ENCODE measurements around the gene TFPT. TPM values are rescaled to one million over a fixed set of nuclear protein-coding genes. Genes with fewer than 3 reads are reported as not detected.

Gene TFPT
- total RNA-seq, 2 experiments from 2014 or later: 34.9 to 36.6 TPM

DNA sequence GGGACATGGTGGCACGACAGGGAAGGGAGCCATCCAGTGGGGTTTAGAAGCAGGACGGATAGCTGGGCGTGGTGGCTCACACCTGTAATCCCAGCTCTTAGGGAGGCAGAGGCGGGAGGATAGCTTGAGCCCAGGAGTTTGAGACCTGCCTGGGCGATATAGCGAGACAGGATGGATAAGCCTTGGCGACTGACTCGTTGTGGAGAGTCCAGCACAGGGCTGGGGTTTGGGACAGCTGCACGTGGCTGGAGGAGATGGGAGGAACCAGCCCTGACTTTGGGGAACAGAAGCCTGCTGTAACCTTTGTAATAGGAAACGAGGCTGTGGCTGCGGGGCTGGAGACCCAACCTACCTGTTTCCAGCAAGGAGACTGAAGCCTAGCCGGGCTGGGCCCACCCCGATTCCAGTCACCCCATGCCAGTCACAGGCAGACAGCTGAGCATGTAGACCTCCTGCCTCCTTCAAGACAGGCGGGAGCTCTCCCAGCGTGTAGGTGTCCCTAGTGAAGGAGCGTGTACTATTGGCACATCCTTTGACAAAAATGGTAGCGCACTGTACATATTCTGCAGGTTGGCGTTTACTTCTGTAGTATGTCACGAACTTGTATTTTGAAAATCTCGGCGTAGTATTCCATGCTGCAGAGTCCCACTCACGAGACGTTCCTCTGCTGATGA is 36.0 kb upstream of the TFPT start:
- ChIA-PET POLR2A (interaction anchor here (1.5 kb wide), 1 partner anchor 15 kb away, joined by 6 read pairs; no protein-coding TSS in a partner anchor), CTCF (no interaction called here)

DNA sequence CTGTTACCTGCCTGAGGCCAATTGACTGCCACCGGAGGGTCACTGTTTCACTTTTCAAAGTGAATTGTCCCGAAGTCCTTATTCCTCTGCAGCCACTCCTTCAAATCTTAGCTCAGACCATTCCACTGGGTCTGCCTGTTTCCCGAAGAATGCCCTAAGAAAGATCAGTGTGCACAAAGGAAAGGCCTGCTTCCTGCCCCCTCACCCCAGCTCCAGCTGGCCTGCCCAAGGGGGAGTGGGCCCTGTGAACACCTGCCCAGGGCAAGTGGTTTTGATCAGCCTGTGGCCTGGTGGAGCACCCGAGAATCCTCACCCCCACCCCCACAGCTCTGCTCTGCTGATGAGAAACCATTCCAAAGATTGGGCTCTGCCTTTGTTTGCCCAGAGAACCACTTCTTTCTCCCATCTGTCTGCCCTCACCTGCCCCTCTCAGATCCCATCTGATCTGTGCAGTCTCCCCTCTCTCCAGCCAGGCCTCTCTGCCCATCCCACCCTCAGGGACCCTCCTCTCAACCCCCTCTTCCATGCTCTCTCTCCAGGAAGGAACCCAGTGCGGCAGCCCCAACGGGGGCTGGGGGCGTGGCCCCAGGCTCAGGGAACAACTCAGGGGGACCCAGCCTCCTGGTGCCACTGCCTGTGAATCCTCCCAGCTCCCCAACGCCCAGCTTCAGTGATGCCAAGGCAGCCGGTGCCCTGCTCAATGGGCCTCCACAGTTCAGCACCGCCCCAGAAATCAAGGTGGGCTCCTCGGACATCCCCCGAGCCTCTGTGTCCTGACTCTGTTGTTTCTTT is 33.8 kb upstream of the TFPT start:
- POLR2A ChIA-PET: interaction anchor here (1.6 kb wide), 1 partner anchor 11 kb away, joined by 4 read pairs; no protein-coding TSS in a partner anchor
- CTCF ChIA-PET: no interaction called here

DNA sequence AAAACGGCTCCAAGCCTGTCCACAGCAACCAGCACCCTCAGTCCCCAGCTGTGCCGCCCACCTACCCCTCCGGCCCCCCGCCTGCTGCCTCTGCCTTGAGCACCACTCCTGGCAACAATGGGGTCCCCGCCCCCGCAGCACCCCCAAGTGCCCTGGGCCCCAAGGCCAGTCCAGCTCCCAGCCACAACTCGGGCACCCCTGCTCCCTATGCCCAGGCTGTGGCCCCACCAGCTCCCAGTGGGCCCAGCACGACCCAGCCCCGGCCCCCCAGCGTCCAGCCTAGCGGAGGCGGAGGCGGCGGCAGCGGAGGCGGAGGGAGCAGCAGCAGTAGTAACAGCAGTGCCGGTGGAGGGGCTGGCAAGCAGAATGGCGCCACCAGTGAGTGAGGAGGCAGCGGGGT is 32.7 kb upstream of the TFPT start:
- POLR2A ChIA-PET: no interaction called here

GRCh38 chr19:54147676-54148075 is 32.2 kb upstream of the TFPT start:
- POLR2A ChIA-PET: no interaction called here
- CTCF ChIA-PET: interaction anchor here (0.5 kb wide), 1 partner anchor 427 kb away, joined by 4 read pairs; no protein-coding TSS in a partner anchor

More for the DNA sequence above, 32.7 kb upstream of the TFPT start:
- CTCF ChIA-PET: interaction anchor here (0.5 kb wide), 1 partner anchor 428 kb away, joined by 4 read pairs; no protein-coding TSS in a partner anchor

DNA sequence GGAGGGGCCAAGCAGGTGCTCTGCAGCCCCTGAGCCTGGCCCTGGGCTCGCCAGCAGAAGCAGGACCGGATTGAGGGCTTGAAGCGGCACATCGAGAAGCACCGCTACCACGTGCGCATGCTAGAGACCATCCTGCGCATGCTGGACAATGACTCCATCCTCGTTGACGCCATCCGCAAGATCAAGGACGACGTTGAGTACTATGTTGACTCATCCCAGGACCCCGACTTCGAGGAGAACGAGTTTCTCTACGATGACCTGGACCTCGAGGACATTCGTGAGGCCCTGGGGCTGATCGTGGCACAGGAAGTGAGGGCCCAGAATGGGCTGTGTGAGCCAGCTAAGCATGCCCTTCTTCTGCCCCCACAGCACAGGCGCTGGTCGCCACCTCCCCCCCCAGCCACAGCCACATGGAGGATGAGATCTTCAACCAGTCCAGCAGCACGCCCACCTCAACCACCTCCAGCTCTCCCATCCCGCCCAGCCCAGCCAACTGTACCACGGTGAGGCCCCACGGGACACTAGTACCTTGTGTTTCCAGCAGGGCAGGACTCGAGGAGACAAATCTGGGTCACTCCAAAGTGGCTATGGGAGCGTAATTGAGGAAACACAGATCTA is 30.2 kb upstream of the TFPT start:
- ChIA-PET POLR2A (no interaction called here), CTCF (no interaction called here)

DNA sequence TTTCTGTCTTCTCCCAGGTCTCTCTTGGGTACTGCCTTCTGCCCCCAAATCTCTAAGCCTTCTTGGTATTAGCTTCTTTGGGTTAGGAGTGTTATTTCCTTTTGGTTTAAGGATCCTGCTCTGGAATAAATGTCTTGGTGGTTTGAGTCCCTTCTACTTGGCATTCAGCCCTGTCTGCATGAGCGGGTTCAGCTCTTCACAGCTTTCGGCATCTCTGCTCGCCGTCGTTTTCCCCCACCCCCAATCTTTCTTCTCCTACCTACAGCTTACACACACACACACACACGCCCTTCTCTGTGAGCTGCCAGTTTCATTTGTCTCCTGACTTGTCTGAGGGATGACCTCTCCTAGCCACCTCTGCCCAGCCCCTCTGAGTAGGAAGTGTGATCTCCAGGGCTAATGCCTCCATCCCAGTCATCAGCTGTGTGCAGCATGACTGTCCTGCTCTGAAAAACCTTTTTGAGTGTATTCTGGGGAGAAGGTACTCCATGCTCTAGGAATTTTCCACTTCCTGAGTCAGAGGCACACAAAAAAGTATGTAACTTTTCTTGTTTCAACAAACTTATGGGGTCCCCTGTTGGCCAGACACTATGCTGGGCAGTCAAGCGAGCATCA is 26.8 kb upstream of the TFPT start:
- ChIA-PET CTCF (interaction anchor here (1.0 kb wide), 1 partner anchor 124 kb away, joined by 3 read pairs; no protein-coding TSS in a partner anchor), POLR2A (interaction anchor here (0.6 kb wide), 1 partner anchor 11 kb away, joined by 4 read pairs; no protein-coding TSS in a partner anchor)

GRCh38 chr19:54141356-54141755 is 25.9 kb upstream of the TFPT start:
- ChIA-PET POLR2A (no interaction called here), CTCF (interaction anchor here (1.0 kb wide), 1 partner anchor 125 kb away, joined by 3 read pairs; no protein-coding TSS in a partner anchor)

DNA sequence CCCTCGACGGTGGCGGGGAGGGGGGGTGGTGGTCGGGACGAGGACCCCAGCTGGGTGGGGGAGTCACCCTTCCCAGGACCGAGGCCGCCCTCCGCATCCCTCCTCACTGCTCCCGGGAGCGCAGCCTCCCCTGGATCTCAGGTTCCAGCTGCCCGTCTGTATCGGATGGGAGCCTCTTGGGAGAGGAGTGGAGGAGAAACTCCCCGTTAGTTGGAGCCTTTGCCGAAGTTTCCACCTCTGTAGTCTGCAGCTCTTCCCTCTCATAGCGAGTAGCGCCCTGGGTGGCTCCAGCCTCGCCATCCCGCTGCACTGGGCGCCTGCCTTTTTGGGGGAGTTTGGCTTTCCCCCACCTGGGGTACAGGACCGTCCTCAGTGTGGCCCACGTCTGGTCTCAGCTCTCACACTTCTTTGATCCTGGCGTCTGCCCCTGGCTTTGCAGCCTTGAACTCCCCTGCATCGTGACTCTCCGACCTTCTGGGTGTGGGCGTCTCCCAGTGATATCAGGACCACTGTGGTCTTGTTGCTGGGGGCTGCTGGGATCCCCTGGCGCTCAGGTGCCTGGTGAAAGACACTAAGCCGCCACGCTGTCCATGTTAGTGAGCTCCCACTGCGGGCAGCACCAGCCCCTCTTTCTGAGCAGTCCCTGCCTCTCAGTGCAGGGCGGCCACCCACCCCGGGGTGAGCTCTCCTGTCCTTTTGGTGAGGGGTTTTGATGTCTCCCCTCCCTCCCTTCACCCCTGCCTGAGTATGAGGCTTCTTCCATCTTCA is 23.2 kb upstream of the TFPT start:
- ChIA-PET POLR2A (interaction anchor here (0.7 to 3.6 kb wide), 4 partner anchors 11 to 24 kb away, joined by 4 to 15 read pairs (median 4); partner anchors contain the start of genes PRPF31 and TFPT), CTCF (interaction anchor here (0.9 kb wide), 1 partner anchor 127 kb away, joined by 3 read pairs; no protein-coding TSS in a partner anchor)

- CTCF ChIA-PET: interaction anchor here (1.2 to 1.4 kb wide), 3 partner anchors 21 to 29 kb away, joined by 3 to 7 read pairs (median 3); partner anchors contain the start of gene LENG1
- POLR2A ChIA-PET: interaction anchor here (1.0 to 3.6 kb wide), 8 partner anchors 12 to 63 kb away, joined by 3 to 15 read pairs (median 4); partner anchors contain the start of genes LENG1, MBOAT7, NDUFA3 and PRPF31
These were observed 22.4 kb upstream of the TFPT start, which contains the start of gene CNOT3 for GRCh38 chr19:54137699-54138488. TSS of gene CNOT3 (plus strand) at chr19:54137762. CDS start at chr19:54142979, 5,217 bp downstream.

GRCh38 chr19:54136864-54137698 is 21.6 kb upstream of the TFPT start:
- ChIA-PET CTCF (interaction anchor here (1.0 to 1.4 kb wide), 4 partner anchors 22 to 42 kb away, joined by 3 to 7 read pairs (median 3); partner anchors contain the start of gene LENG1), POLR2A (interaction anchor here (0.9 to 3.6 kb wide), 8 partner anchors 14 to 64 kb away, joined by 3 to 15 read pairs (median 5); partner anchors contain the start of genes LENG1, MBOAT7, NDUFA3 and PRPF31)

GRCh38 chr19:54136086-54136863 is 20.8 kb upstream of the TFPT start:
- ChIA-PET CTCF (interaction anchor here (0.5 to 1.4 kb wide), 4 partner anchors 23 to 261 kb away, joined by 3 to 7 read pairs (median 4); partner anchors contain the start of gene LENG1), POLR2A (interaction anchor here (0.9 to 3.6 kb wide), 6 partner anchors 14 to 55 kb away, joined by 3 to 15 read pairs (median 5); partner anchors contain the start of genes MBOAT7, NDUFA3, PRPF31 and TFPT)

GRCh38 chr19:54133957-54134590 is 18.6 kb upstream of the TFPT start:
- CTCF ChIA-PET: no interaction called here
- POLR2A ChIA-PET: no interaction called here

DNA sequence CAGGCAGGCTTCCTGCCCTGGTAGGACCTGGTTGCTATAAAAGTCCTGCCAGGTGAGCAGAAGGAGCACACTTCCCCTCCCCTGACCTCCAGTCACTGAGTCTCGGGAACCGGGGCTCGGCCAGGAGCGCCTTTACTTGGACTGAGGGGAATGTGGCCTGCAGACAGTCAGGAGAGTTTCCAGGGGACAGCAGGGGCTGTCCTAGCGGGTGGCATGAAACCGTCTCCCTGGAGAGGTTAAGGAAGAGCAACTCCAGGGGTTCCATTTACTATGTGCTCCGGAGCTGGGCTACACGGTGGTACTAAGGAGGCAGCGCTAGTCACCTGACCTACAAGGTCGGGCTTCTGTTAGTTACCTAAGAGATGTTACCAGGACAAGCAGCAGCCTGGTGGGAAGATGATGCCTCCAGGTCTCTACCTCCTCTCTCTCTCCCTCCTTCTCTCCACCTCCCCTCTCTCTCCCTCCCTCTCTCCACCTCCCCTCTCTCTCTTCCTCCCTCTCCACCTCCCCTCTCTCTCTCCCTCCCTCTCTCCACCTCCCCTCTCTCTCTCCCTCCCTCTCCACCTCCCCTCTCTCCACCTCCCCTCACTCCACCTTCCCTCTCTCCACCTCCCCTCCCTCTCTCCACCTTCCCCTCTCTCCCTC is 18.0 kb upstream of the TFPT start:
- CTCF ChIA-PET: no interaction called here

DNA sequence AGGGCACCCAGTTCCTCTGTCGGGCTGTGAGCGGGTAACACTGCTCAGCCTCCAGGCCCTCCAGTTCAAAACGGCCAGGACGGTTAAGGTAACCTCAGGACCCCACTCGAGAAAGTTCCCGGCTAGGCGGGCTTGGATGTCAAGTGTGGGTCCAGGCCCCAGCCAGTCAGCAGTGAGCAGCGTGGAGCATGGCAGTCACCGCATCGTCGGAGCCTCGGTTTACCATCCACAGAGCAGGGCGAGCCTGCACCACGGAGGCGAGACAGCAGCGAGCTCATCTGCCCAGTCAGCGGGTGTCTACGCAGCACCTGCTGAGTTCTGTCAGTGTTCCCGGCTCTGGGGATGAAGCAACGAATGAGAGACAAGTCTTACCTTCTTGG is 14.2 kb upstream of the TFPT start:
- ChIA-PET POLR2A (no interaction called here), CTCF (no interaction called here)

More for the DNA sequence above, 18.0 kb upstream of the TFPT start:
- POLR2A ChIA-PET: no interaction called here

Data from activated CD8-positive, alpha-beta memory T cell treated with anti-CD3 and anti-CD28 coated beads for 36 hours (primary cell).